HCT116 (cell line): ENCODE measurements around the gene HCAR3. TPM values are rescaled to one million over a fixed set of nuclear protein-coding genes. Genes with fewer than 3 reads are reported as not detected.

ENCODE experiments used
- EZH2 ChIP-seq: fragments of 200-600 bp; sonication (generic); IDR thresholded peaks from 2 replicates; pipeline ENCODE4 v1.6.1; 2017; ENCODE audit warnings: antibody characterized with exemption, mixed run types
- EZH2phosphoT487 ChIP-seq: fragments of 200-600 bp; IDR thresholded peaks from 2 replicates; pipeline ENCODE4 v1.6.1; 2018; ENCODE audit warnings: antibody characterized with exemption, borderline replicate concordance
- JUND ChIP-seq: IDR thresholded peaks from 2 replicates; pipeline ENCODE4 v1.6.1; 2012
- POLR2A ChIP-seq: IDR thresholded peaks from 2 replicates; pipeline ENCODE4 v1.7.0; 2011; ENCODE audit warnings: borderline replicate concordance; ENCODE audit not compliant: insufficient read depth, insufficient read length; ENCODE audit errors: extremely low read depth
- SIN3A ChIP-seq: IDR thresholded peaks from 2 replicates; pipeline ENCODE4 v1.6.1; 2012; ENCODE audit warnings: low read depth
- SP1 ChIP-seq: IDR thresholded peaks from 2 replicates; pipeline ENCODE4 v1.6.1; 2012; ENCODE audit warnings: low read depth
- SRF ChIP-seq: IDR thresholded peaks from 2 replicates; pipeline ENCODE4 v1.6.1; 2012; ENCODE audit warnings: low read depth
- TCF7L2 ChIP-seq: IDR thresholded peaks from 2 replicates; pipeline ENCODE4 v1.7.0; 2011; ENCODE audit warnings: borderline replicate concordance, inconsistent platforms; ENCODE audit not compliant: insufficient read depth, insufficient read length; ENCODE audit errors: extremely low read depth
- ZBTB33 ChIP-seq: IDR thresholded peaks from 2 replicates; pipeline ENCODE4 v1.6.1; 2011; ENCODE audit warnings: mild to moderate bottlenecking, low read length, moderate library complexity; ENCODE audit not compliant: insufficient replicate concordance; ENCODE audit errors: extremely low read depth
- ZNF274 ChIP-seq: fragments of 200-500 bp; sonication (Bioruptor generic); IDR thresholded peaks from 2 replicates; pipeline ENCODE4 v1.6.1; 2014; ENCODE audit warnings: mild to moderate bottlenecking, low read depth, low read length, inconsistent platforms
- total RNA-seq: library from RNA; stranded (reverse); gene quantifications from one replicate; pipeline ENCODE4 v1.2.1, GENCODE V29; 2021; ENCODE audit not compliant: unreplicated experiment
- TF ChIP-seq, protein P1 (sequence below): IDR thresholded peaks from 2 replicates; pipeline ENCODE4 v1.6.1; 2012
- TF ChIP-seq, protein P2 (sequence below), 3 experiments: fragments of 200-600 bp in 1 of 3; sonication (generic) in 1 of 3; IDR thresholded peaks in 2 of 3; conservative IDR thresholded peaks in 1 of 3; 2 replicates each; pipeline ENCODE4 v1.5.1; 2012 to 2017; ENCODE audit warnings: low read depth in 2 of 3, low read length in 2 of 3, antibody characterized with exemption in 1 of 3, borderline replicate concordance in 1 of 3, control low read depth in 1 of 3, mild to moderate bottlenecking in 1 of 3, mixed read lengths in 1 of 3, mixed run types in 1 of 3, moderate library complexity in 1 of 3; ENCODE audit not compliant: insufficient read depth in 1 of 3

The HCAR3 gene
- total RNA-seq, 1 experiment from 2014 or later, result not detected

GRCh38 chr12:122726080-122726558, 9.5 kb upstream of the HCAR3 start (continued):
- TF ChIP-seq, protein P1, sequence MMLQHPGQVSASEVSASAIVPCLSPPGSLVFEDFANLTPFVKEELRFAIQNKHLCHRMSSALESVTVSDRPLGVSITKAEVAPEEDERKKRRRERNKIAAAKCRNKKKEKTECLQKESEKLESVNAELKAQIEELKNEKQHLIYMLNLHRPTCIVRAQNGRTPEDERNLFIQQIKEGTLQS, result no peak
- TF ChIP-seq POLR2A (no peak), ZBTB33 (no peak), JUND (peak; percentile 74), EZH2phosphoT487 (no peak), SRF (0 out of 2 replicates have a peak, but pooled peaks have one; percentile 27), ZNF274 (no peak), SP1 (peak; percentile 61), EZH2 (no peak), TCF7L2 (no peak), SIN3A (no peak)
- TF ChIP-seq, protein P2, sequence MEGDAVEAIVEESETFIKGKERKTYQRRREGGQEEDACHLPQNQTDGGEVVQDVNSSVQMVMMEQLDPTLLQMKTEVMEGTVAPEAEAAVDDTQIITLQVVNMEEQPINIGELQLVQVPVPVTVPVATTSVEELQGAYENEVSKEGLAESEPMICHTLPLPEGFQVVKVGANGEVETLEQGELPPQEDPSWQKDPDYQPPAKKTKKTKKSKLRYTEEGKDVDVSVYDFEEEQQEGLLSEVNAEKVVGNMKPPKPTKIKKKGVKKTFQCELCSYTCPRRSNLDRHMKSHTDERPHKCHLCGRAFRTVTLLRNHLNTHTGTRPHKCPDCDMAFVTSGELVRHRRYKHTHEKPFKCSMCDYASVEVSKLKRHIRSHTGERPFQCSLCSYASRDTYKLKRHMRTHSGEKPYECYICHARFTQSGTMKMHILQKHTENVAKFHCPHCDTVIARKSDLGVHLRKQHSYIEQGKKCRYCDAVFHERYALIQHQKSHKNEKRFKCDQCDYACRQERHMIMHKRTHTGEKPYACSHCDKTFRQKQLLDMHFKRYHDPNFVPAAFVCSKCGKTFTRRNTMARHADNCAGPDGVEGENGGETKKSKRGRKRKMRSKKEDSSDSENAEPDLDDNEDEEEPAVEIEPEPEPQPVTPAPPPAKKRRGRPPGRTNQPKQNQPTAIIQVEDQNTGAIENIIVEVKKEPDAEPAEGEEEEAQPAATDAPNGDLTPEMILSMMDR (IDR thresholded peaks at IDR 0.05 in 2 of 3, conservative IDR thresholded peaks at IDR 0.05 in 1 of 3; ENCODE audit: borderline replicate concordance in 1 of 3, insufficient read depth in 1 of 3, low read depth in 2 of 3, low read length in 2 of 3), result no peak
